DOHH2 (cell line): ENCODE measurements around the gene ST3GAL3.

ENCODE experiments used
- CTCF ChIP-seq: fragments of 200-600 bp; sonication (generic); IDR thresholded peaks from one replicate; pipeline ENCODE4 v1.5.1; 2014; ENCODE audit warnings: antibody characterized with exemption, mild to moderate bottlenecking, low read depth, low read length; ENCODE audit not compliant: poor library complexity, severe bottlenecking
- EZH2phosphoT487 ChIP-seq: fragments of 200-600 bp; sonication (generic); IDR thresholded peaks from 2 replicates; pipeline ENCODE4 v1.6.1; 2017; ENCODE audit warnings: borderline replicate concordance, mild to moderate bottlenecking, antibody characterized with exemption, low read length, moderate library complexity, mixed read lengths

GRCh38 chr1:43970502-43970901 lies 263.2 kb downstream of the ST3GAL3 start:
- TF ChIP-seq CTCF (no peak), EZH2phosphoT487 (no peak)
